Esophagus squamous epithelium (tissue), 4 donors: ENCODE results near the gene RAB8A.

Experiments used
- POLR2A ChIP-seq, 4 donors: fragments of 450-650 bp; IDR thresholded peaks; one replicate each; pipeline ENCODE4 v1.6.1; 2017; ENCODE audit warnings: antibody characterized with exemption in 4 of 4, mild to moderate bottlenecking in 4 of 4, moderate library complexity in 3 of 4
- TF ChIP-seq, protein P1 (sequence below), 6 experiments: fragments of 450-650 bp in 4 of 6; fragments of 200-600 bp in 2 of 6; sonication (generic) in 2 of 6; IDR thresholded peaks; one replicate each; pipeline ENCODE4 v1.5.1; 2016 to 2019; ENCODE audit warnings: antibody characterized with exemption in 6 of 6, mild to moderate bottlenecking in 4 of 6, moderate library complexity in 4 of 6

DNA sequence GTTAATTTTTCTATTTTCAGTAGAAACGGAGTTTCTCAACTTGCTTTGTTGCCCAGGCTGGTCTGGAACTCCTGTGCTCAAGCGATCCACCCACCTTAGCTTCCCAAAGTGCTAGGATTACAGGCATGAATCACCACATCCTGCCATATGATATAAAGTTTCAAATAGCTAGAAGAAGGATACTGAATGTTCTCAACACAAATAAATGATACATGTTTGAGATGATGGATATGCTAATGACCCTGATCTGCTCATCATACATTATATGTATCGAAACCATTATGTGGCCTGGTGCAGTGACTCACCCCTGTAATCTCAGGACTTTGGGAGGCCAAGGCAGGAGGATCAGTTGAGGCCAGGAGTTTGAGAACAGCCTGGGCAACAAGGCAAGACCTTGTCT lies 50.2 kb downstream of the RAB8A start:
- TF ChIP-seq, protein P1, sequence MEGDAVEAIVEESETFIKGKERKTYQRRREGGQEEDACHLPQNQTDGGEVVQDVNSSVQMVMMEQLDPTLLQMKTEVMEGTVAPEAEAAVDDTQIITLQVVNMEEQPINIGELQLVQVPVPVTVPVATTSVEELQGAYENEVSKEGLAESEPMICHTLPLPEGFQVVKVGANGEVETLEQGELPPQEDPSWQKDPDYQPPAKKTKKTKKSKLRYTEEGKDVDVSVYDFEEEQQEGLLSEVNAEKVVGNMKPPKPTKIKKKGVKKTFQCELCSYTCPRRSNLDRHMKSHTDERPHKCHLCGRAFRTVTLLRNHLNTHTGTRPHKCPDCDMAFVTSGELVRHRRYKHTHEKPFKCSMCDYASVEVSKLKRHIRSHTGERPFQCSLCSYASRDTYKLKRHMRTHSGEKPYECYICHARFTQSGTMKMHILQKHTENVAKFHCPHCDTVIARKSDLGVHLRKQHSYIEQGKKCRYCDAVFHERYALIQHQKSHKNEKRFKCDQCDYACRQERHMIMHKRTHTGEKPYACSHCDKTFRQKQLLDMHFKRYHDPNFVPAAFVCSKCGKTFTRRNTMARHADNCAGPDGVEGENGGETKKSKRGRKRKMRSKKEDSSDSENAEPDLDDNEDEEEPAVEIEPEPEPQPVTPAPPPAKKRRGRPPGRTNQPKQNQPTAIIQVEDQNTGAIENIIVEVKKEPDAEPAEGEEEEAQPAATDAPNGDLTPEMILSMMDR (IDR thresholded peaks at IDR 0.05) = no peak
- TF ChIP-seq POLR2A (IDR thresholded peaks at IDR 0.05) = no peak
